ENCODE data around the gene HDGFL1.

GRCh38 chr6:22614547-22614946, 45.2 kb downstream of the HDGFL1 start:
- TF ChIP-seq CTCF (IDR thresholded peaks at IDR 0.05; ENCODE audit: insufficient read depth, low read length, poor library complexity, severe bottlenecking) (no peak), EZH2phosphoT487 (conservative IDR thresholded peaks at IDR 0.05; ENCODE audit: low read length) (no peak)
